Measurements from ENCODE around the gene VSIG10L.
A peak's percentile ranks its signal among the peaks of the same experiment; 100 is the strongest.

Gene VSIG10L

GRCh38 chr19:51341976-51342580, at the start of gene VSIG10L:
Gene VSIG10L (minus strand): TSS chr19:51342139. CDS start chr19:51342124, 15 bp downstream.
- ATAC-seq: no peak
- no peak for DNase-seq

- ATAC-seq: no peak
- no peak for DNase-seq
These were observed 49.2 kb upstream of the VSIG10L start for GRCh38 chr19:51391073-51391611.

GRCh38 chr19:51389143-51389542, 47.2 kb upstream of the VSIG10L start:
- DNase-seq (no peak), ATAC-seq (no peak)

- ATAC-seq (peak; percentile 22), DNase-seq (peak; percentile 39)
These were observed 46.0 kb upstream of the VSIG10L start, which contains the start of gene LIM2 for GRCh38 chr19:51387924-51388389. Gene LIM2 (minus strand): TSS chr19:51387974. CDS start chr19:51387443, 531 bp downstream.

- DNase-seq (no peak), ATAC-seq (no peak)
These were observed 45.1 kb upstream of the VSIG10L start for GRCh38 chr19:51386882-51387520.

GRCh38 chr19:51382004-51382403, 40.1 kb upstream of the VSIG10L start:
- no peak for ATAC-seq
- DNase-seq: no peak

- ATAC-seq (no peak), DNase-seq (no peak)
These were observed 38.4 kb upstream of the VSIG10L start for GRCh38 chr19:51380379-51380778.

- DNase-seq: no peak
- no peak for ATAC-seq
These were observed 35.5 kb upstream of the VSIG10L start for GRCh38 chr19:51377422-51377821.

GRCh38 chr19:51375504-51376221, 33.7 kb upstream of the VSIG10L start:
- ATAC-seq (peak; percentile 40), DNase-seq (peak; percentile 76)

GRCh38 chr19:51372649-51373504, 30.9 kb upstream of the VSIG10L start, which contains the start of gene NKG7:
Gene NKG7 (minus strand): TSS chr19:51372654. CDS start chr19:51372535, 119 bp downstream.
- ATAC-seq (peak; percentile 78), DNase-seq (peak; percentile 87)

- DNase-seq: no peak
These were observed 30.2 kb upstream of the VSIG10L start for GRCh38 chr19:51372021-51372648.

GRCh38 chr19:51371186-51371690, 29.3 kb upstream of the VSIG10L start:
- ATAC-seq: no peak

More at GRCh38 chr19:51372021-51372648, 30.2 kb upstream of the VSIG10L start:
- ATAC-seq: no peak

GRCh38 chr19:51370230-51370629, 28.3 kb upstream of the VSIG10L start:
- no peak for ATAC-seq
- DNase-seq: no peak

More at GRCh38 chr19:51371186-51371690, 29.3 kb upstream of the VSIG10L start:
- DNase-seq: no peak

- DNase-seq: peak; percentile 73
These were observed 26.7 kb upstream of the VSIG10L start, which contains the start of gene CLDND2 for GRCh38 chr19:51368366-51369282. Gene CLDND2 (minus strand): TSS chr19:51369003. CDS start chr19:51368577, 426 bp downstream.

GRCh38 chr19:51367565-51368365, 25.8 kb upstream of the VSIG10L start:
- peak; percentile 99 for DNase-seq
- ATAC-seq: peak; percentile 78

More at GRCh38 chr19:51368366-51369282, 26.7 kb upstream of the VSIG10L start, which contains the start of gene CLDND2:
- ATAC-seq: no peak

GRCh38 chr19:51367255-51367564, 25.3 kb upstream of the VSIG10L start:
- DNase-seq: no peak
- ATAC-seq: no peak

GRCh38 chr19:51366389-51367254, 24.7 kb upstream of the VSIG10L start:
- peak; percentile 37 for ATAC-seq
- DNase-seq: peak; percentile 95

GRCh38 chr19:51365965-51366388, 24.0 kb upstream of the VSIG10L start, which contains the start of gene ETFB:
Gene ETFB (minus strand): TSS chr19:51366388. CDS start chr19:51366326, 62 bp downstream.
- DNase-seq: no peak
- ATAC-seq: no peak
